Esophagus (tissue), 2 donors: Measurements from ENCODE around the gene FRMD4A. TPM values are rescaled to one million over a fixed set of nuclear protein-coding genes. Genes with fewer than 3 reads are reported as not detected.
A peak's percentile ranks its signal among the peaks of the same experiment; 100 is the strongest.

Experiments used
- H3K27ac ChIP-seq, 2 donors: one replicate each; pipeline ENCODE4 v1.5.1; 2013; ENCODE audit warnings: low read depth in 2 of 2, mild to moderate bottlenecking in 2 of 2, inconsistent platforms in 1 of 2, low read length in 1 of 2, moderate library complexity in 1 of 2
- H3K27me3 ChIP-seq, 2 donors: one replicate each; pipeline ENCODE4 v1.6.1; 2013; ENCODE audit warnings: low read length in 2 of 2, control low read depth in 1 of 2, mild to moderate bottlenecking in 1 of 2; ENCODE audit not compliant: insufficient read depth in 2 of 2, control insufficient read depth in 1 of 2
- H3K36me3 ChIP-seq, 2 donors: one replicate each; pipeline ENCODE4 v1.6.1; 2013; ENCODE audit warnings: low read length in 1 of 2; ENCODE audit not compliant: control insufficient read depth in 2 of 2, insufficient read depth in 2 of 2
- H3K4me1 ChIP-seq, 2 donors: one replicate each; pipeline ENCODE4 v1.6.1; 2013; ENCODE audit warnings: low read length in 1 of 2; ENCODE audit not compliant: control insufficient read depth in 2 of 2, insufficient read depth in 2 of 2
- H3K4me3 ChIP-seq, 2 donors: one replicate each; pipeline ENCODE4 v1.5.1; 2013; ENCODE audit warnings: low read length in 2 of 2, mild to moderate bottlenecking in 2 of 2, low read depth in 1 of 2, moderate library complexity in 1 of 2
- H3K9me3 ChIP-seq, 2 donors: one replicate each; pipeline ENCODE4 v1.6.1; 2013; ENCODE audit warnings: mild to moderate bottlenecking in 2 of 2, low read depth in 1 of 2, low read length in 1 of 2, moderate library complexity in 1 of 2; ENCODE audit not compliant: control insufficient read depth in 2 of 2, insufficient read depth in 1 of 2
- WGBS, 2 donors: extraction: QIAGEN DNeasy Blood & Tissue Kit; methylation state at CpG; one replicate each; pipeline ENCODE4 v1.1.7; 2013; 5-methylcytosine and 5-hydroxymethylcytosine counted together
- polyA plus RNA-seq, 2 donors: library from polyadenylated mRNA; stranded (reverse); fragments of 200-250 nt; gene quantifications; one replicate each; pipeline ENCODE4 v1.2.3, GENCODE V29; 2013
- donor health status: healthy with polysubstance abuse.
- donor health status: Bipolar disorder and iron deficiency.

Gene FRMD4A
- polyA plus RNA-seq, 2 donors, result 9.3 to 12.6 TPM

DNA sequence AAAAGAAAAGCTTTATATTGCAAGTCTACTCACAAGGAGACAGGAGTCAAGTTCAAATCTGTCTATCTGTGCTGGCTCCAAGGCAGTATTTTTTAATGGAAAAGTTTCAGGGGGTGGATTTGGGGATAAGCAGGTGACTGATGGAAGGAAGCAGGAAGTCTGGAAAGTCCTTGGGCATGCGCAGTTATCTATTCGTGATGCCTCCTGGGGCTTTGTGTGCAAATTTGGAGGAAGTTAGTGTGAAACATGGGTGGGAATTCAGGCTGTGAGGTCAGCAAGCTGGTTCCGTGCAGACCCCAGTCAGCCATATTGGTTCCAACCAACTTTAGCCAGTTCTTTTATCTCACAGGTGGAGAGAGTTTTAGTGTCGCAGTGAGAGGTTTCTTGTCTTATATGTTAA lies 140.0 kb downstream of the FRMD4A start:
- WGBS, 2 donors, result 73 to 86% methylated on average over 4 of the region's 4 CpGs

DNA sequence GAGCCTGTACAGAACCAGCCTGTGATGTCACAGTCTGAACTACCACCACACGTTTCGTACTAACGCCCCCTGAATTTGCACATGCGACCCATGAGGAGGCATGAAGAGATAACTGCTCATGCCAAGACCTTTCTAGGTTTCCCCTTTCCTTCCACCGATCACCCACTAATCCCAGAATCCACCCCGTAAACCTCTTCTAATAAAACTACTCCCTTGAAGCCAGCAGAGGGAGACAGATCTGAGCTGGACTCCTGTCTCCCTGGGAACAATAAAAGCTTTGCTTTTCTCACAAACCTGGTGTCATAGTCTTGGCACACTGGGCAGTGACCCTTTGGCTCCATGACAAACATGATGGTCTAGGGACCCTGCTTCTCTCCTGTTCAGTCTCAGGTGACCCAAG lies 144.5 kb downstream of the FRMD4A start:
- 83 to 88% methylated on average over 6 of the region's 6 CpGs for WGBS, 2 donors
- no peak overlapping the region for H3K4me3 ChIP-seq

More for the DNA sequence above, 140.0 kb downstream of the FRMD4A start:
- Histone ChIP-seq H3K27ac (no peak overlapping the region), H3K4me3 (no peak overlapping the region), H3K36me3 (no peaks in the 10 kb centered on the region), H3K9me3 (no peaks in the 10 kb centered on the region), H3K27me3 (no peaks in the 10 kb centered on the region), H3K4me1 (peaks cover 0 to 1% of the 10 kb centered on the region in 2 donors)

DNA sequence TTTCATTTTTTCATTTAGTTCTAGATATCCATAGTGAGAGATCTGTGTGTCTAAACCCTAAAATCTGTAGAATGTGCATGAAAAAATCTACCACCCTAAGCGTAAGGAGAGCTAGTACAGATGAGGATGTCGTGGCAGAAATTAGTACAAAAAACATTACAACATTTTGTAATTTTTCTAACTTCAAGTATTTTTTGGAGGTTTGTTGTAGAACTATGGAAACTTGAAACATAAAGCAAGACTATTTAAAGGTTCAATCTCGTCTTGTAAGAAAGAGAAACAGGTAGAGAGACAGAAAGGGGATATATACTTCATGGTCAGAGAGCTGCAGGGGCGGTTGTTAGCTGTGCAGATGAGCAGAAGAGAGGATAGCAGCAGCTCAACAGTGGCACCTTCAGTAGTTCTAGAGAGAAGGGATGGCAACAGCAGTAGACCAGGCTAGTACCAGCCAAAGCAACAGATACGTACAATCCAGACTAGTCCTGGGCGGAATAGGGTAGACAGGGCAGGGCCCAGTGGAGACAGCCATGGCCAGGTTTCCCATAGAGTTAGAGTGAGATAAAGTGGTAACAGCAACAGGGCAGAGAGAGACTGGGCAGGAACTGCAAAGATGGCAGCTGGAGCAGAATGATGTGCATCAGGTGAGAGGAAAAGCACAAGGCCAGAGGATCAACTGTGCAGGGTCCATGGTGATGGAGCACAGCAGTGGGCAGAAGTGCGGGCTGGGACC lies 145.2 kb downstream of the FRMD4A start:
- Histone ChIP-seq H3K9me3 (no peaks in the 10 kb centered on the region), H3K36me3 (no peaks in the 10 kb centered on the region), H3K4me1 (peaks cover 0 to 2% of the 10 kb centered on the region in 2 donors), H3K27ac (peak overlapping the region; percentile 40 to 55), H3K4me3 (no peak overlapping the region), H3K27me3 (no peaks in the 10 kb centered on the region)
- WGBS, 2 donors, result 44 to 57% methylated on average over 7 of the region's 7 CpGs

More for the DNA sequence above, 144.5 kb downstream of the FRMD4A start:
- no peak overlapping the region for H3K27ac ChIP-seq
- H3K9me3 ChIP-seq, result no peaks in the 10 kb centered on the region
- peaks cover 0 to 2% of the 10 kb centered on the region in 2 donors for H3K4me1 ChIP-seq
- H3K27me3 ChIP-seq, result no peaks in the 10 kb centered on the region
- no peaks in the 10 kb centered on the region for H3K36me3 ChIP-seq

- Histone ChIP-seq H3K4me1 (peaks cover 0 to 2% of the 10 kb centered on the region in 2 donors), H3K27me3 (no peaks in the 10 kb centered on the region), H3K27ac (peak overlapping the region; percentile 5 to 49), H3K36me3 (no peaks in the 10 kb centered on the region), H3K9me3 (no peaks in the 10 kb centered on the region), H3K4me3 (no peak overlapping the region)
- WGBS, 2 donors, result 39 to 61% methylated on average over 11 of the region's 11 CpGs
Observed at GRCh38 chr10:14184841-14185315, 145.8 kb downstream of the FRMD4A start.

- 75 to 85% methylated on average over 4 of the region's 4 CpGs for WGBS, 2 donors
- H3K4me3 ChIP-seq, result no peak overlapping the region
- no peaks in the 10 kb centered on the region for H3K36me3 ChIP-seq
- H3K9me3 ChIP-seq, result no peaks in the 10 kb centered on the region
- H3K4me1 ChIP-seq, result peaks cover 0 to 2% of the 10 kb centered on the region in 2 donors
- no peak overlapping the region for H3K27ac ChIP-seq
- no peaks in the 10 kb centered on the region for H3K27me3 ChIP-seq
Observed at GRCh38 chr10:14182781-14183180, 147.9 kb downstream of the FRMD4A start.

DNA sequence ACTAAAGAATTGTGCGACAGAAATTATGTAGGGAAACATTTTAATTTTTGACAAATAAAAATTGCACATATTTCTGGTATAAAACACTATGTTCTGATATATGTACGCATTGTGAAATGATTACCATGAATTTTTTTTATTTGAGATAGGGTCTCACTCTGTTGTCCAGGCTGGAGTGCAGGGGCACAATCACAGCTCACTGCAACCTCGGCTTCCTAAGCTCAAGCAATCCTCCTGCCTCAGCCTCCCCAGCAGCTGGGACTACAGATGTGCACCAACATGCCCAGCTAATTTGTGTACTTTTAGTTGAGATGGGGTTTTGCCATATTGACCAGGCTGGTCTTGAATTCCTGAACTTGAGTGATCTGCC lies 149.2 kb downstream of the FRMD4A start:
- no peaks in the 10 kb centered on the region for H3K9me3 ChIP-seq
- H3K27ac ChIP-seq, result no peak overlapping the region
- 83 to 84% methylated on average over 3 of the region's 3 CpGs for WGBS, 2 donors
- H3K36me3 ChIP-seq, result no peaks in the 10 kb centered on the region
- H3K4me1 ChIP-seq, result peaks cover 0 to 2% of the 10 kb centered on the region in 2 donors
- no peaks in the 10 kb centered on the region for H3K27me3 ChIP-seq
- no peak overlapping the region for H3K4me3 ChIP-seq

- Histone ChIP-seq H3K27me3 (no peaks in the 10 kb centered on the region), H3K4me3 (no peak overlapping the region), H3K9me3 (no peaks in the 10 kb centered on the region), H3K36me3 (no peaks in the 10 kb centered on the region), H3K4me1 (peaks cover 0 to 2% of the 10 kb centered on the region in 2 donors), H3K27ac (no peak overlapping the region)
- 52 to 53% methylated on average over 13 of the region's 13 CpGs for WGBS, 2 donors
Observed at GRCh38 chr10:14180911-14181566, 149.7 kb downstream of the FRMD4A start.

- Histone ChIP-seq H3K4me1 (peaks cover 0 to under 1% of the 10 kb centered on the region in 2 donors), H3K27me3 (no peaks in the 10 kb centered on the region), H3K4me3 (no peak overlapping the region), H3K36me3 (no peaks in the 10 kb centered on the region), H3K27ac (no peak overlapping the region), H3K9me3 (no peaks in the 10 kb centered on the region)
- WGBS, 2 donors, result 40 to 43% methylated on average over 2 of the region's 2 CpGs
Observed at GRCh38 chr10:14179251-14179650, 151.5 kb downstream of the FRMD4A start.

DNA sequence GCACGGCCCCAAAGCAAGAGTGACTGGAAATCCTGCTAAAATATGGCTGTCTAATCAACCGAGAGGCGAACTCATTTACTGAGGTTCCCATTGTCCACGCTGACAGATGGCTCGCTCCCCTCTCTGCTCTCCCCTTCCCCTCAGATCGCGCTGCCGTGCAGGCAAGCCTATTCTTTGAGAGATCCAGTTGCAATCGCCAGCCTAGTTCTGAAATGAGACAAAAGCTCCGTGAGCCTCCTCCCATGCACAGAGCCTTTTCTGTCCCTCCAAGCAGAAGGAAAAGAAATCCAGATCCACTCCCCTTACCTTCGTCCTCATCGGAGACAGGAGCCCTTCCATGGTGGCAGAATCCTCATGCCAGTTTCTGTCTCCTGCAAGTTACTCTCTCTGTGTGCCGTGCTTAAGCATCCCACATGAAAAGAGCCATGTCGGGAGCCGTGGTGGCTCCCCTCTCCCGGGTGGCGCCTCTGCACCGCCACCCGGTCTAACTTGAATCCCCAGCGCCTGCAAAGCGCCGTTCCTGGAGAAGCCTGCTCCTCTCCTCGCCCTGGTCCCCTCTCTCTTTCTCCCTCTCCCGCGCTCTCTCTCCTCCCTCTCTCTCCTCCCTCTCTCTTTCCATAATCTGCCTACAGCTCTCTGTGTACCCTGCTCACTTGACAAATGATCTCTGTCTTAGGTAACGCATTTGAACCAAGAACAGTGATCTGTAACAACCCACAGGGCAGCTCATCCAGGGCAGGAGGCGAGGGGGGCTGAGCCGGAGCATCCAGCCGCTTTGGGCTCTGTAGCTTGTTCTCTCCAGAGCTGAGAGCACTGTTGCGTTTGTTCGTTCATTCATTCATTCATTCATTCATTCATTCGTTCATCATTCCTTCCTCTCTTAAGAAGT lies 156.8 kb downstream of the FRMD4A start:
- H3K4me1 ChIP-seq, result peaks cover 0 to 2% of the 10 kb centered on the region in 2 donors
- no peaks in the 10 kb centered on the region for H3K9me3 ChIP-seq
- 2 to 3% methylated on average over 32 of the region's 32 CpGs for WGBS, 2 donors
- H3K36me3 ChIP-seq, result no peaks in the 10 kb centered on the region
- H3K4me3 ChIP-seq, result peak overlapping the region; percentile 50 to 51
- peak overlapping the region in 1 of 2 donors; percentile 44 for H3K27ac ChIP-seq
- H3K27me3 ChIP-seq, result no peaks in the 10 kb centered on the region
